NCI-H2081 (cell line): ENCODE data around the gene VSTM4.
A peak's percentile ranks its signal among the peaks of the same experiment; 100 is the strongest.

Experiments used
- DNase-seq, 2 experiments: peaks; one replicate each; lab custom pipeline; 2025; lab: John Stamatoyannopoulos, UW

VSTM4 gene

DNA sequence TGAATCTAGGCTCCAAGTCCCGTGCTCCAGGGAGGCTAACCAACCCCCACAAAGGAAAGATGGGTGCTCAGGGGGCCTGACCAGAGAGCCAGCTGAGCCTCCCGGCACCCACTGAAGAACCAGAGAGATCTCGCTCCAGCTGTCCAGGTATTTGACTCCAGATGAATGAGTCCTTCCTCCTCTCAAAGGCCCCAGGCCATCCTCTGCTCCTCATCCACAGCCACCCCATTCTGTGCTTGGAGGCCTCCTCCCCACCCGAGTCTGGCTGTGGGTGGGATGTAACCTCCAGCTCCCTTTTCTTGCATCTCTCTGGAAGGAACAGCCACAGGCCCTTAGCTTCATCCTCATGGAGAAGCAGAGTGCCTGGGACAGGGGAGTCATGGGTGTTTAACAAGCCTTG lies 44.6 kb downstream of the VSTM4 start:
- no peak for DNase-seq

DNA sequence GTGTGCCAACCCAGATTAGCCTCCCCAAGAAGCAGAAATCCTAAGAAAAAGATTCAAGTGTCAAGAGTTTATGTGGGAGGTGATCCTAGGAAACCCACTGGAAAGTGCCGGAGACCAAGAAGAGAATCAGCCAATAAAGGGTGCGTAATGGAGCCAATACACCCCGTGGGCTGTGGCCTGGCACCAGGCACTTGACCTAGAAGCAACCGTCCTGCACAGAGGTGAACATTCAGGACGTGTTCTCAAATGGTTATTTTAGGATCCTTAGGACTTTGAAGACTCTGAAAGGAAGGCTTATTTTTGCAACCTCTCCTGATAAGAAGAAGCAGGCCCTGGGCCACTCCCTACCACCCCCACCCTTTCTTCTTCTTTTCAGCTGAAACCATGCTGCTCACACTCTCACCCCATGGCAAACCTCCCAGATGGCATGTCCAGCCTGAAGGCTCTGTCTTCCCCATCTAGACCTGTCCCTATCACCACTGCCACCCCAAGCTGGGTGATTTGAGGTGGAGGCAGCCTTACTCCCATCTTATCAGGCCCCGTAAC lies 46.6 kb downstream of the VSTM4 start:
- no peak for DNase-seq

DNA sequence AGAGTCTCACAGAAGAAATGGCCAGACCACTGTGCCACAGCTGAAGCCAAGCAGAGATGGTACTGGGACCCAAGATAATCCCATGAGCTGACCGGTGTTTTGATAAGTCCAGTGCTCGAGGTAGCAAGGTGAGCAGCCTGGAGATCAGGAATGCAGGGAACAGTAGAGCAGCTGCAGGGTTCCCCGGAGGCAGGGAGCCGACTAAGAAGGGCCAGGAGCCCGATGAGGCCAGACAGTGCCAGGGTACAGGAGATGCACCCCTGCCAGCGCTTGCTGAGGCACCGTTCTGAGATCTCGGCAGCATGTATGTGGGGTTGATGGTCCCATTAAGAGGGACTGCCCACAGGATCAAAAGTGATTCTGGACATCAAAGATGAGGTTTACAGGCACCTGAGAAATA lies 47.1 kb downstream of the VSTM4 start:
- no peak for DNase-seq

DNA sequence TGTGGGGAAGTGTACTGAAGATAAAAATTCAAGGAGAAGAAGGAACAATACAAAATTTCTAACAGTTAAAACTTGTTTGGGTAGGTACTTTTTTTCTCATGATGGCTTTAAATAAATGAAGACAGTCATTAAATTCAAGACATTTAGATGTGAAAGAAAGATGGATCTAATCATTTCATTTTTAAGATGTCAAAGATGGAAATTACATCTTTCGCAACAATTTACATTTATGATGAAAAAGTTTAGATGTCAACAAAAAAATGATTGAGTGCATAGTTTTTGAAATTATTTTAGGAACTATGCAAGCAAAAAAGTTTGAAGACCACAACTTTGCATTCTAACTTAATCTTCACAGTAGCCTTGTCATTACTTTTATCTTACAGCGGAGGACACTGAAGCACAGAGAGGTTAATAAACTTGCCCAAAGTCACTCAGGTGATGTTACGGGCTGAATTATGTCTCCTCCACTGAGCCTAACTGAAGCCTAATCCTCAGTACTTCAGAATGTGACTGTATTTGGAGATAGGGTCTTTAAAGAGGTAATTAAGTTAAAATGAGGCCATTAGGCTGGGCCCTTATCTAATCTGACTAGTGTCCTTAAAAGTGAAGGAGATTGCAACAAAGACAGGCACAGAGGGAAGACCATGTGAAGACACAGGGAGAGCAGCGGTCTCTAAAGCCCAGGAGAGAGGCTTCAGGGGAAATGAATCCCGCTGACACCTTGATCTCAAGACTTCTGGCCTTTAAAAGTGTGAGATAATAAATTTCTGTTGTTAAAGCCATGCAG lies 48.2 kb downstream of the VSTM4 start:
- no peak for DNase-seq

DNA sequence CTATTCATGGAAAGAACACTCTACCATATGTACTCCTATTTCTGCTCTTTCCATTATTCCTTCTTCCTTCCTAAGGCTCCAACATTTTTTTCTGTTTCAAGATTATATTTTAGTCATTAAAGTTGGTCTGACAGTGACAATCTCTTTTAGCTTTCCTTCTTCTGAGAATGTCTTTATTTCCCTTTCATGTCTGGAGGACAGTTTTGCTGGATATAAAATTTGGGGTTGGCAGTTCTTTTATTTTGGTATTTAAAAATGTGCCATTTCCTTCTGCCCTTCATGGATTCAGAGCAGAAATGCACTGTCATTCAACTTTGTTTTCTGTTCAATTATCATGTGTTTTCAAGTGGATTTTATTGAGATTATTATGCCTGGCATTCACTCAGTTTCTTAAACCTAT lies 53.1 kb downstream of the VSTM4 start:
- no peak for DNase-seq

DNA sequence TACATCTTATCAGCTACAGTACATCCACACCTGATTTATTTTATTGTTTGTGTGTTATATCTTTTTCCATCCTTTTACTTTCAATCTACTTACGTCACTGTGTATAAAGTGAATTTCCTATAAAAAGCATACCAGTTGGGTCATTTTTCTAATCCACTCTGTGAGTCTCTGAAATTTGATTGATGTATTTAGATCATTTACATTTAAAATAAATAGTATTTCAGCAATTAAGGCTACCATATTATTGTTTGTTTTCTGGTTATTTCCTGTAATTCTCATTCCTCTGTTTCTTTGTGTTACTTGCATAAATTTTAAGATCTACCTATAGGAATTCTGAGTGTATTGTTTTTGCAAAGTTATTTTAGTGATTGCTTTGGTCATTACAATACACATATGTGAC lies 53.7 kb downstream of the VSTM4 start:
- DNase-seq = no peak

DNA sequence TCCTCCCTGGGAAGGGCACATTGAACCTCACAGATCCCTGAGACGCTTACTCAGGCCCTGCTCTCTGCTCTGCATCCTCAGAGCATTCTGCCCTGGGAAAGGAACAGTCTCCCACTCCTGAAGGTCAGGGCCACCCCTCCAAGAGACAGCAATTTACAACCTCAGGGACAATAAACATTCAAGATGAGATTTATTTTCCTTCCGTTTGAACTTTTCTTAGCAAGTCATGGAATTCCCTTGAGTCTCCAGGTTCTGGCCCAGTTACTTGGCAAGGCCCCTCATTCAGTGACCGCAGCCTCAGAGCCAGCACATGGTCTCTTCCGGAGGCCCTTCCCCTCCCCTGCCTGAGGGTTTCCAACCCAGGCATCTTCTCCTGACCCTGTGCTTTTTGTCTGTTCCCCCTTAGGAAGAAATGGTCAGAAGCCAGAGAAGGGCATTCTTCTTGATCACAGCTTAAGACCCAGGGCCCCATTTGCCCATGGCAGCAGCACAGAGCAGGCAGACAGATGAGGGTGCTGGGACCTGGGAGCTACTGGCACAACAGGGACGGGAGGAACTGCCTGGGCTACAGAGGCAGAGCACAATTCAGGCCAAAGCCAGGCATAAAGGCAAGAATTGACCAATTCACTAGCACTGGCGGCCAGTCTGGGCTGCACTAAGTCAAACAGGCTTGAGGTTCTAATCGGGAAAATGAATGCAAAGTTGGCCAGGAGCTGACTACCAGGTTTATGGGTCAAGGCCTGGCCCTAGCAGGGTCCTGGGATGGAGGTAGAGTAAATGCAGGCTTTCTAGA lies 56.7 kb downstream of the VSTM4 start:
- no peak for DNase-seq

DNA sequence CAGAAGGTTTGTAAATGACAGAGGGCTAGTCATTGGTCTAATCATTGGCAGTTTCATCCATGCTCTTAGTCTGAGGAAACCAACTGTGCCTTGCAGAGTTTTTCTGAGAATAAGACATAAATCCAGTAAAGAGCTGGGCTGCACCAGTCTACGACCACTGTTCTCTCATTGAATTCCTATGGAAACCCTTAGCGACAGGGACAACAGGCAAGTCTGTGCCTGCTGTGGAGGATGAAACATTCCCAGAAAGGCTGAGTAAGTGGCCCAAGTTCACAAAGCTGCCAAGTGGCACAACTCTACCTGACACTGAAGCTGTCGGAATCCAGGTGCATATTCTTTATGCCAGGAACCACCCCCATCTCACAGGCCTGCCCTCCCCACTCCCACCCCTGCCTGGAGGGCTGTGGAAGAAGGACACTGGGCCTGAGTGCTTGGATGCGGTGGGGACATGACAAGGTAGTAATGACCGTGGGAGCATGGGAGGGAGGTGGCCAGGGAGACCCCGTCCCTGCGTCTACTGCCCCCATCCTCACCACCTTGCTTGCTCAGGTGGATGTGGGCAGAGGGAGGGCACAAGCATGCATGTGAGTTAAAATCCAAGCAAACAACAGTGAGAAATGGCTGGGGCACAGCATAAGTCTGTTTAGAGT lies 58.0 kb downstream of the VSTM4 start:
- DNase-seq = no peak

DNA sequence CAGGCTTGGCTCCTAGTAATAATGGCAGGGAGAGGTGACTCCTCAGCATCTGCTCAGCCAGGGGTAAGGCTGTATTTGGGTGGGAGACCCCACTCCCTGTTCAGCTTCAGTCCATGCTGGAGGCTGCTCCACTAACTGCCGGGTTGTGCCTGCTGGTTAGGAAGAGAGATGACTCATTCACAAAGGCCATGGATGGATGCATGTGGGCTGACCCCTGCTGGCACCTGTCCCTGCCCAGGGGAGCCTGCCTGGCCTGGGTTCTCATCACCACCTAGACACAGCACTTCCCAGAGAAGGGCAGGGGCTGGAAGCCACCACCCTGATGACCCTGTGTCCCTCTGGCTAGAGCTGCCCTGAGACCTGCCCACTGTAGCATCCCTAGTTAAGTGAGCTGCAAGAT lies 59.0 kb downstream of the VSTM4 start:
- DNase-seq = no peak

DNA sequence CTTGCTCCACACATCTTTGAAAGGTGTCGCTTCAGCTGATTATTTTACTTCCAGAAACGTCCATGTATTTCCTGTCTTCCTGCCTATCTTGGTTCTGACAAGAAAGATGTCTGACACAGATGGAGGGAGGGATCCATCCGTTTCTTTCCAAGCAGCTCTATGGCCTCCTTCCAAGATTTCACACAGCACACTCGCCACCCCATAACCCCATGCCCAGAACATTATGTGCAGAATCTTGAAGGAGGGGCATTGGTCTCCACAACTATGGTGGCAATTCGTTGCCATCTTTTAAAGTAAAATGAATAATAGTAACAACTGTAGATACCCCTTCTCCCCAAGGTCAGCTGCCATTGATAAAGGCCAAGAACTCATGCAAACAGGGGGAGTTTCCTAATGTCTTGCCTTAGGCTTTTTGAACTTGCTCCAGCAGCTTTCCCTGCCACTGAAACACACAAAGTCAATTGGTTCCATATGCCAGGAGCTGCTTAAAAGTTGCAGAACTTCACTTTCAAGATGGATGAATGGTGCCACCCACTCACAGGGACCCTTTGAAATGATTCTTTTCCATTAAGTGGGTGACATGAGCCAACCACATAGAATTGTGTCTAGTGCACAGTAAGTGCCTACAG lies 60.0 kb downstream of the VSTM4 start:
- DNase-seq = no peak

DNA sequence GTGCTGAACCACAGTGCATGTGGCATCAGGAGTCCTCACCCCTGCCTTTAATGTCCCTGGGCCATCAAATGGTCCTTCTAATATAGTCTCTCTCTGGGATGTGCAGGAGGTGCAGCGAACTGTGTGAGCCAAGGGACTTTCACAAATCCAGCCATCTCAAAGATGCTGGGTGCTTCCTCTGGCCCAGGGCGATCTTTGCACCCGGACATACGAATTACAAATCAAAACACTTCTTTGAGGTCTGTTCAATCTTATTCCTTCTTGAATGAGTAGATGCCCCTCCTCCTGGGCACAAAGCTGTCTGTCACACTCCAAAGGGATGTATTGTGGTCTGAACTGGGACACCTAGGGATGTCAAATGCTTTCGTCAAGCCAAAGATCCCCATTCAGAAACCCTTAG lies 60.6 kb downstream of the VSTM4 start:
- DNase-seq = no peak

DNA sequence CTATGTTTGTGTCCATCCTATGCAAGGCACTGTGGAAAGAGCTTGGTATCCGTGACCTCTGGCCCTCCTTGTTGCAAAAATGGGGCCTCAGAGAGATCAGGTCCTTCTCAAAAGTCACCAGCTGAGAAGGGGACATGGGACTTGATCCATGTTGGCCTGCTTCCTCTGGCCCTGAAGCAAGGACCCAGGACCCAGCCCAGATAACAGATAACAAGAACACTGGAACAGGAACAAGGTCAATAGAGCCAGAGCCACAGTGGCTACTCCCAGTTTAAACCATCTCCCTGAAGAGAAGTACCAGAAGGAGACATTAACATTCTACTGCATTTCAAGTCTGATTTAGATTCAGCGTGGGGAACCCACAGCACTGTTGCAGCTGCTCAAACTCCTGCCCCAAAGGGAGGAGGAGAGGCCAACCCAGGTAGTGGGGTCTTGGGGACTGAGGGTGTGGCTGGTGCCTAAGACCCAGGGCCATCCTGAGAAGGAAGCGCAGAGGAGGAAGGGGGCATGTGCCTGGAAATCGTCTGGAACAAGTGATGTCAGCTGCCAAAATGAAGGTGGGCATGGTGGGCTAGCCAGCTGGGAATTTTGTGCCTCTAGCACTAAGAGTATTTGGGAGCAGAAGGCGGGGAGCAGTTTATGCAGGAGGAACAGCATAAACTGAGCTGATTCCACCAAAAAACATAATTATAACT lies 61.2 kb downstream of the VSTM4 start:
- DNase-seq = no peak

DNA sequence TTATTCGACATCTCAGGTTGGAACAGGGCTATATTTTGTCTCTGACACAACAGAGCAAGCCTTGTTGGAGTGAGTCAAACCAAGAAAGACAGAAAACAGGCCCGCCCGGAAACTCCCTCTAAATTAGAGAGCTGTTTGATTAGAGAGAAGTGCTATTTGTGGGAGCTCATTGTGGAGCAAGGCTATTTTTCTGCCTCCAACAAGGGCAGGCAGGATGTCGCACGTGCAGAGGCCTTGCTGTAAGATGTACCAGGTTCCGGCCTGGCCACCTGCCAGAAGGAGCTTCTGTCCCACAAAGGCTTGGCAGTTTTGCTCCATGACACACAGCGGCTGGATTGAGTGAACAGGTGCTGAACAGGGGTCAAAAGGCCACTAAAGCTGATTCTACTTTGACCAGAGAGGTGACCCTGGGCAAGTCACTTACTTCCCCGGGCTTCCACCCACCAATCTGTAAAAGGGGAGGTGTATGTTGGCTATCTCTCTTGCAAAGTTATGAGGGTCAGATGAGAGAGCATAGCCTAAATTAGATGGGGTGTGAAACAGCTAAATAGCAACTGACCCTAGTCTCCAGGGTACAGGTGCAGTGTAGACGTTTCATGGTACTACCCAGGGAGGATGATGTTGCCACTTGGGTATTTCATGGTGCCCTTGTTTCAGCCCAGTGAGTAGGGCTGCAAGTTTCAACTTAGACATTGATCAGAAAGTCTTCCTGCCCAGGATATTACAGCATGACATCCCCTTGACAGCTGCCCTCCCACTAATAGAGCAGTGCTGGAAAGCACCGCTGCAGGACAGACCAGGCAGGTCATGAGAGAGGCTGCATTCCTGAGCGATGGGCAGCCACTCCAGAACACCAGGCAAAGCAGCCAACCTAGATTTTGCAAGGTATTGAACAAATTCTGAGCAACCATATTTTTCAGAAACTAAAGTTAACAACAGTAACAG lies 62.0 kb downstream of the VSTM4 start:
- DNase-seq = peak in 1 of 2 experiments; percentile 1

DNA sequence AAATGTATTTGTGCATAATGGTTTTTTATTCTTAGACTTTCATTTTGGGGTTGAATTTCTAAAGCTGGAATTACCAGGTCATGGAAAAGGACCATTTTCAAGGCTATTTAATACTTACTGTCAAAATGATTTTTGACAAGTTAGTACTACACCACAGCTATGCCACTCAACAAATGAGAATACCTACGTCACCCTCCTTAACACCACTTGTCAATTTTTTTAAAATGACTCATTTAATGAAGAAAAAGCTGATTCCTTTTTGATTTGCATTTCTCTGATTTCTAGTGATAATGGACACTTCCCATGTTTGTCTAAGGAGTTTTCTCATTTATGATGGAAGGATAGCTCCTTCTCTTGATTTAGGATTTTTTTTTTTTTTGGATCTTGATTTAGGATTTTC lies 63.3 kb downstream of the VSTM4 start:
- DNase-seq = no peak

DNA sequence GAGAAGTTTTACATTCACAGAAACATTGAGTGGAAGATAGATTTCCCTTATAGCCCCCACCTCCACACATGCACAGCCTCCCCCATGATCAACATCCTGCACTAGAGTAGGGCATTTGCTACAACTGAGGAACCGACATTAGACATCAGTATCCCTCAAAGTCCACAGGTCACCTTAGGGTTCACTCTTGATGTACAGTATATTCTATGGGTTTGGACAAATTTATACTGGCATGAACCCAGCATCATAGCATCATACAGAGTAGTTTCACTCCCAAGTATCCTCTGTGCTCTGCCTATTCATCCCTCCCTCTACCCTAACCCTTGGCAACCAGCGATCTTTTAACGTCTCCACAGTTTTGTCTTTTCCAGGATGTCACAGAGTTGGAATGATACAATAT lies 64.4 kb downstream of the VSTM4 start:
- DNase-seq = no peak

DNA sequence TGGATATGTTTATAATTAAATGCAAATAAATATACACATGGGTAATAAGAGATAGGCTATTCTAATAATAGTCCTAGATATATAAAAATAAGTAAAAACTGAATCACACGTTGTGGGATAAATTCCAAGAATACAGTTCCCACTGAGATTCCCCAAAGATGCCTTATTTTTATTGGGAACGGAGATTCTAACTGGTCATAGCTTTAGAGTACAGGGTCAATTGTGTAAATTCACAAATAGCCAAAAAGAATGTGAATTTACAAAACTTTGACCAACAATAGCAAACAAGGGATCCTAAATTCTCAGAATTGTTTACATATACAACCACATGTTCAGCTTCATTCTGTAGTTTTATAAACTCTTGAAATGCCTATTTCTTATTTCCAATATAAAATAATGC lies 65.0 kb downstream of the VSTM4 start:
- no peak for DNase-seq

DNA sequence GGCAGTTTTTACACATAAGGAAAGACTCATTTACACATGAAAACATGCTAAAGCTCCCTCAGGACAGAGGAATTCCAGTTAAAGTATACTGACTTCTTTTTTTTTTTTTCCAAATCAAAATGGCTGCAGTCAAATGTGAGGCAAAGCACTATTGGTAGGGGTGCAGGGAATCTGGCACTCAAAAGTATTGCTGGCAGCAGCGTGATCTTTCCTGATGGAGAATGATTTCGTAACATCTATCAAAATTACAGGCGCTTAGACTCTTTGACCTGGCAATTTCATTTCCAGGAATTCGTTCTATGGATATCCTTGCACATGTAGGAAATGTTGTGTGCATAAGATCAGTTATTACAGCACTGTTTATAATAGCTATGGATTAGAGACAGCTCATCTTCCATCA lies 65.7 kb downstream of the VSTM4 start:
- no peak for DNase-seq

DNA sequence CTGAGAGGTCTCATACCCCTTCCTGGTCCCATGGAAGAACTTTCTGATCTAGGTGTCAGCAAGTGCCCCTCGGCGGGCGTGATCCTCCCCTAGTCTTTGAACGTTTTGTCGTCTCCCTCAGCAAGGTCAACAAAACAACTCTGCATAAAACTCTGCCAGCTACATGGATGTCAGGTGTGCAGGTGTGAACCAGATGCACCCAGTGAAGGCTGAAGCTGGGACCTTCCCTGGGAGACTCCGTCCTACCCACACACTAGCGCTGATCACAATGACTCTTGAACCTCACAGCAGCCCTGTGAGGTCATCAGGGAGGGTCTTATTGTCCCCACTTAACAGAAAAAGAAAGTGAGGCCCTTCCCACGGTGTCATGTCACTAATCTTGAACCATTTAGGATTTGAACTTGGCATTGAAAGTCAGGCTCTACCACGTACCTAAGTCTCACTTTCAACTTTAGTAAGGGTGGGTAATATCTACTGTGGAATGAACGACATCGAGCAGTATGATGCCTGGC lies 68.1 kb downstream of the VSTM4 start:
- DNase-seq = no peak

DNA sequence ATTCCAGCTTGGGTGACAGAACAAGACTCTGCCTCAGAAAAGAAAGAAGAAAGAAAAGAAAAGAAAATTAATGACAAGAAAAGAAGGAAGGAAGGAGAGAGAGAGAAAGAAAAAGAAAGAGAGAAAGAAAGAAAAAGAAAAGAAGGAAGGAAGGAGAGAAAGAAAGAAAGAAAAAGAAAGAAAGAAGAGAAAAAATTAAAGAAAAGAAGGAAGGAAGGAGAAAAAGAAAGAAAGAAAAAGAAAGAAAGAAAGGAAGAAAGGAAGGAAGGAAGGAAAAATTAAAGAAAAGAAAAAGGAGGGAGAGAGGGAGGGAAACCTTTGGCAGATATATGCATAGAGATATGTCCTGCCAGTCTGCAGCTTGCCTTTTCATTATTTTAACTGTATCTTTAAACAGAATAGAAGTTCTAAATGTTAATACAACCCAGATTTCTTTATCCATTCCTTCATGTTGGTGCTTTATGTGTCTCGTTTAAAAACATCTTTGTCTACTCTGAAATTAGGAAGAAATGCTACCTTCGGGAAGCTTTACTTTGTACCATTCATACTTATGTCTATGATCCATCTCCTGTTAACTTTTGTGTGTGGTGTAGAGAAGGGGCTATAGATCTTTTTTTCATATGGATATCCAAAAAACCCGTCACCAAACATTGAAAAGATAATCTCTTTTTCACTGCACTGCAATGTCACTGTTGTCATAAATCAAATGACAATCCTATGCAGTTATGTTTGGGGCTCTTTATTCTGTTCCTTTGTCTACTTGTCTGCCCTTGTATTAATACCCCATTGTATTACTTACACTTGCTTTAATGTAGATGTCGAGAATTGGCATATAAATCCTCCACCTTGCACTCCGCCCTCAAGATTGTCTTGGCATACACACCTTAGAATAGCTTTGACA lies 70.8 kb downstream of the VSTM4 start:
- no peak for DNase-seq
